DND-41 (cell line): Measurements from ENCODE around the gene GFOD1.

ENCODE experiments used
- EZH2 ChIP-seq: IDR thresholded peaks from 3 replicates; pipeline ENCODE4 v1.6.1; 2012; ENCODE audit warnings: borderline replicate concordance, low read depth, mild to moderate bottlenecking, moderate library complexity, low read length, inconsistent platforms; ENCODE audit not compliant: severe bottlenecking
- TF ChIP-seq, protein P1 (sequence below): IDR thresholded peaks from 2 replicates; pipeline ENCODE4 v1.5.1; 2012; ENCODE audit warnings: borderline replicate concordance, low read length, moderate library complexity, mild to moderate bottlenecking; ENCODE audit not compliant: poor library complexity, severe bottlenecking; ENCODE audit errors: extremely low read depth

GRCh38 chr6:13395272-13396237 is 91.8 kb downstream of the GFOD1 start:
- TF ChIP-seq, protein P1, sequence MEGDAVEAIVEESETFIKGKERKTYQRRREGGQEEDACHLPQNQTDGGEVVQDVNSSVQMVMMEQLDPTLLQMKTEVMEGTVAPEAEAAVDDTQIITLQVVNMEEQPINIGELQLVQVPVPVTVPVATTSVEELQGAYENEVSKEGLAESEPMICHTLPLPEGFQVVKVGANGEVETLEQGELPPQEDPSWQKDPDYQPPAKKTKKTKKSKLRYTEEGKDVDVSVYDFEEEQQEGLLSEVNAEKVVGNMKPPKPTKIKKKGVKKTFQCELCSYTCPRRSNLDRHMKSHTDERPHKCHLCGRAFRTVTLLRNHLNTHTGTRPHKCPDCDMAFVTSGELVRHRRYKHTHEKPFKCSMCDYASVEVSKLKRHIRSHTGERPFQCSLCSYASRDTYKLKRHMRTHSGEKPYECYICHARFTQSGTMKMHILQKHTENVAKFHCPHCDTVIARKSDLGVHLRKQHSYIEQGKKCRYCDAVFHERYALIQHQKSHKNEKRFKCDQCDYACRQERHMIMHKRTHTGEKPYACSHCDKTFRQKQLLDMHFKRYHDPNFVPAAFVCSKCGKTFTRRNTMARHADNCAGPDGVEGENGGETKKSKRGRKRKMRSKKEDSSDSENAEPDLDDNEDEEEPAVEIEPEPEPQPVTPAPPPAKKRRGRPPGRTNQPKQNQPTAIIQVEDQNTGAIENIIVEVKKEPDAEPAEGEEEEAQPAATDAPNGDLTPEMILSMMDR = no peak
- no peak for TF ChIP-seq EZH2
